ENCODE data around the gene LMBRD2.

GRCh38 chr5:36066001-36066539, 85.6 kb downstream of the LMBRD2 start:
- no peak for TF ChIP-seq CTCF (IDR thresholded peaks at IDR 0.05)
- no peak for TF ChIP-seq PRDM15 (CRISPR knock-in tag; IDR thresholded peaks at IDR 0.05)
- no peak for TF ChIP-seq ZNF317 (CRISPR knock-in tag; IDR thresholded peaks at IDR 0.05; ENCODE audit: borderline replicate concordance, low read depth)
- no peak for TF ChIP-seq NR2C2 (CRISPR knock-in tag; IDR thresholded peaks at IDR 0.05)
- no peak for TF ChIP-seq ATF6 (CRISPR knock-in tag; IDR thresholded peaks at IDR 0.05)
- no peak for TF ChIP-seq HMGXB4 (CRISPR knock-in tag; IDR thresholded peaks at IDR 0.05)
- no peak for TF ChIP-seq ATF3 (CRISPR knock-in tag; conservative IDR thresholded peaks at IDR 0.05)
- TF ChIP-seq FOXJ3 (CRISPR knock-in tag; IDR thresholded peaks at IDR 0.05; ENCODE audit: borderline replicate concordance), result no peak
- TF ChIP-seq CREM (CRISPR knock-in tag; IDR thresholded peaks at IDR 0.05), result no peak
- TF ChIP-seq PRRX2 (CRISPR knock-in tag; IDR thresholded peaks at IDR 0.05), result no peak

Data from WTC11 (cell line).